Stimulated activated CD8-positive, alpha-beta memory T cell treated with anti-CD3 and anti-CD28 coated beads, Interleukin-4, amount 100 ng/mL, for 1 hour (primary cell): ENCODE results near the gene ATP6V0B.

ENCODE experiments used
- DNase-seq, 2 donors: peaks; one replicate each; pipeline ENCODE4 v3.0.0-alpha.2; 2020; ENCODE audit warnings: low read depth in 2 of 2, low spot score in 1 of 2

The ATP6V0B gene

DNA sequence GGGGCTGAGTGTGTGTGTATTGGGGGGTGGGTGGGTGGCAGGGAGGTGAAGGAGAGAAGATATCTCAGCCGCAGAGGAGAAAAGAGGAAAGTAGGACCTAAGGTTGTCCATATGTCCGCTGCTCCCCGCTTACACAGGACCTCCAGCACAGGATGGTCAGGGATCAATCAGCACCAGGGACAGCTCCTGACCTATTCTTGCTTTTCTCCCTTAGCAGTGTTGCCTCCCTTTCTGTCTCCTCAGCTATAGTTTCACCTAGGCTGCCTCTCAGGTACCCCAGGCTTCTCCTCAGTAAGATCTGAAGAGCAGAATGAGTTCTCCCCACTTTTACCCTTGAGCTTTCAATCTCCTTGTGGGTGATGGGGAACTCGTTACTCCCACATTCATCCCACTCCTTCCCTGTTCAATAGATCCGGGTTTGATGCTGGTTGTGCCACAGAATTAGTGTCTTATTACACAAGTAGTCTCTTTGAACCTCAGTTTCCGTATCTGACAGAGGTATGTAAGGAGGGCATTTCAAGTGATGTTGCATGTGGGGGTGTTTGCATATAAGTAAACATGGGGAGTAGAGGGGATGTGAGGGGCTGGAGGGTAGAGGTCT lies 6.3 kb upstream of the ATP6V0B start:
- no peak for DNase-seq

GRCh38 chr1:43969416-43969745 lies 5.4 kb upstream of the ATP6V0B start:
- DNase-seq: no peak

DNA sequence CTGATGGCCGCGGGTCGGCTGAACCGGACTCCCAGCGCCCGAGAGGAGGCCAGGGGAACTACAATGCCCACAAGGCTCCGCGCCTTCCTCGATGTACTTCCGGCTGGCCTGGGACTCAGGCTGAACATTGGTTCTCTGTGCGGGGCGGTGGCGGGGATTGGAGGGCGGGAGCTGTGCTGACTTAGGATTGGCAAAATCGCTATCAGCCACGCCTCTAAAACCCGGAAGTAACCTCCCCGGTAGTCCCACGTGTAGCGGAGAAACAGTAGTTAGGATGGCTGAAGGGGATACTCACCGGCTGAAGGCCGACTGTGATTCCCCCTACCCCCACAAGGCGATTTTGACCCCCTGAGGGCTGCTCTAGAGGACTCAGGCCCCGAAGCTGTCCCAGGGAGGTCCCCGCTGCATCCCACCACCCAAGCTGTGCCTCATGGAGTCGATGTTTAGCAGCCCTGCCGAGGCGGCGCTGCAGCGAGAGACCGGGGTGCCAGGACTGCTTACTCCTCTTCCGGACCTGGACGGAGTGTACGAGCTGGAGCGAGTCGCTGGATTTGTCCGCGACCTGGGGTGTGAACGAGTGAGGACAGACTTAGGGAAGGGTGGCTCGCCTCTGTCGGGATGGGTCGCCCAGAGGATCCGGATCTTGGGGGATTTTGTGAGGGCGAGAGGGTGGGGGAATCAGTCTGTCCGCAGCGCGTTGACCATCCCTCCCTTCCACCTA lies 4.9 kb upstream of the ATP6V0B start, which contains the start of gene DPH2:
TSS of gene DPH2 (plus strand) at position 265 of the 721 bp plus-strand sequence. CDS start at position 431, 166 bp downstream.
- peak; percentile 81 to 90 for DNase-seq

- DNase-seq: no peak
These were observed 4.3 kb upstream of the ATP6V0B start for GRCh38 chr1:43970502-43970901.

GRCh38 chr1:43970911-43971310 lies 3.8 kb upstream of the ATP6V0B start:
- DNase-seq: no peak

GRCh38 chr1:43971336-43971980 lies 3.3 kb upstream of the ATP6V0B start:
- no peak for DNase-seq

- no peak for DNase-seq
These were observed 748 bp upstream of the ATP6V0B start for GRCh38 chr1:43973981-43974442.

DNA sequence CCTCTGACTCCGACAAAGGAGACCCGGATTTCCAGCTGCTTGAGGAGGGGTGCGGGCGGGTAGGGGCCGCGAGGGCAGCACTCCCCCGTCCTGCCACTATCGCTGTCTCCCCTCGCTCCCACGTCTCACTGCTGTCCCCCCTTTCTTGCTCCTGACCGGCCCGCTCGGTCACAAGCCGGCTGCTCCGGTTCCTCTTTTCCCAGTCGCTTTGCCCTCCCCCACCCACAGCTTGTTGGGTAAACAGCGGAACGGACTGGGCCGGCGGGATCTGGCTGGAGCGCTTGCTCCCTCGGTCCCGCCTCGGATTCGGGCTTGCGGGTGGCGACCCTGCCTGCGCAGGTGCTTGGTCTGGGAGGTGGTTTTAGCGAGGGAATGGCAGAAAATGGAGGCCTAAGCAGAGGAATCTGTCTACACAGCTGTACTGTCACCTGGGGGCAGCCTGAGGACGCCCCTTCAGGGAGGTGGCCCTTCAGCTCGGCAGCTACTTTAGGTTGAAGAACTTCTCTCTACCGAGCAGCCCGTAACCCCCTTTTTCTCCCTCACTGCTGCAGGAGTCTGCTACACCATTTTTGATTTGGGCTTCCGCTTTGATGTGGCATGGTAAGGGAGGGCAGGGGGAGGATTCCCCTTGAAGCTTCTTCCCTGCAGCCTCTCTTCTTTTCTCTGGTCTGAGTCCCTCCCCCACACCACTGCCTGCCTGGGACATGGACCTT lies 645 bp downstream of the ATP6V0B start:
- DNase-seq: no peak

DNA sequence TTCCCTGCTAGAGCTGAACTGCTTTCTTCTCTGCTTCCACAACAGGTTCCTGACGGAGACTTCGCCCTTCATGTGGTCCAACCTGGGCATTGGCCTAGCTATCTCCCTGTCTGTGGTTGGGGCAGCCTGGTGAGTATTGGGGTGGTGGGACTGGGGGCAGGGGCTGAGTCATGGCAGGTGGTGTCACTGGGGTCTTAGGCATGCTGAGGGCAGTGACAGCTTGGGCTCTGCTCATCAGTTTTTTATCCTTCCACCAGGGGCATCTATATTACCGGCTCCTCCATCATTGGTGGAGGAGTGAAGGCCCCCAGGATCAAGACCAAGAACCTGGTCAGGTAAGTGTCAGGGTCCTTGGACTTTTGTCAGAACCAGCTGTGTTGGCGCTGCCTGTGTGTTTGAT lies 1.3 kb downstream of the ATP6V0B start:
- no peak for DNase-seq

GRCh38 chr1:43976890-43977289 lies 2.1 kb downstream of the ATP6V0B start:
- no peak for DNase-seq

DNA sequence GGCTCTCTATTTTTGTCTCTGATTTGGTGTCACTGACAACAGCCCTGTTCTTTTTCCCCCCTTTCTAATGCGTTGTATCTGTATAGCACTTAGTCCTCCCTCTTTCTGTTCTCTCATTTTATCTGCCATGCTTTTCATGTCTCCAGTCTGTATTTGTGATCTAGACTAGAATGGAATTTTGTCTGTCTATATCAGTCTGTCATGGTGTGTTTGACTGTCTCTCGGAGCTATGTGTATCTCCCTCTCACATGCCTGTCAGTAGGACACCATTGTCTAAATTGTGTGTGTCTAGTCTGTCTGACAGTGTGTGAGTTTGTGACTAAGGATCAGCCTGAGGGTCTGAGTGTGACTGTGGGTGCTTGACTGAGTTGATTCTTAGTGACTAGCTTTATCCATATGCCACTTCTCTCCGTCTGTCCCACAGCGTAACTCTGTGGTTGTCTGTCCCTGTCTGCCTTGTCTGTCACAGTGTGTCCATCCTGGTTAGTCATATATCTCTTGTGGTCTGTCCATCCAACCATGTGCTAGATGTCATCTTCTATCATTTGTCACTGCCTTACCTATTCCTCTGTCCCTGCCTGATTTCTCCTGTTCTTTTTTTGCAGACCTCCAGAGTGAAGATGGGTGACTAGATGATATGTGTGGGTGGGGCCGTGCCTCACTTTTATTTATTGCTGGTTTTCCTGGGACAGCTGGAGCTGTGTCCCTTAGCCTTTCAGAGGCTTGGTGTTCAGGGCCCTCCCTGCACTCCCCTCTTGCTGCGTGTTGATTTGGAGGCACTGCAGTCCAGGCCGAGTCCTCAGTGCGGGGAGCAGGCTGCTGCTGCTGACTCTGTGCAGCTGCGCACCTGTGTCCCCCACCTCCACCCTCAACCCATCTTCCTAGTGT lies 2.9 kb downstream of the ATP6V0B start:
- DNase-seq: no peak

GRCh38 chr1:43978264-43978550 lies 3.4 kb downstream of the ATP6V0B start:
- DNase-seq: no peak

GRCh38 chr1:43978551-43979260 lies 3.9 kb downstream of the ATP6V0B start, which contains the start of gene B4GALT2:
Gene B4GALT2, plus strand, starts transcription at chr1:43979210. Its CDS starts 1,951 bp downstream, at chr1:43981161.
- DNase-seq: no peak

DNA sequence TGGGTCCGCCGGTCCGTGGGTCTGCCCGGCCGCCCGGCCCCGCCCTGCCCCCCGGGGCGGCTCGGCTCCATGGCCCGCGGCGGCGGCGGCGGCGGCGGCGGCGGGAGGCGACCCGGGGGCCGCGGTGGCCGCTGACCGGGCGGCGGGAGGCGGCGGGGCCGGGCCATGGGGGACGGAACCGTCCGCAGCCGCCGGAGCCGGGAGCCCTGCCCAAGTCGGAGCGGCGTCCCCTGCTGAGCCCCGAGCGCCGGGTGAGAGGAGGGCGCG lies 4.4 kb downstream of the ATP6V0B start:
- DNase-seq: no peak

GRCh38 chr1:43979528-43980254 lies 4.9 kb downstream of the ATP6V0B start:
- no peak for DNase-seq

DNA sequence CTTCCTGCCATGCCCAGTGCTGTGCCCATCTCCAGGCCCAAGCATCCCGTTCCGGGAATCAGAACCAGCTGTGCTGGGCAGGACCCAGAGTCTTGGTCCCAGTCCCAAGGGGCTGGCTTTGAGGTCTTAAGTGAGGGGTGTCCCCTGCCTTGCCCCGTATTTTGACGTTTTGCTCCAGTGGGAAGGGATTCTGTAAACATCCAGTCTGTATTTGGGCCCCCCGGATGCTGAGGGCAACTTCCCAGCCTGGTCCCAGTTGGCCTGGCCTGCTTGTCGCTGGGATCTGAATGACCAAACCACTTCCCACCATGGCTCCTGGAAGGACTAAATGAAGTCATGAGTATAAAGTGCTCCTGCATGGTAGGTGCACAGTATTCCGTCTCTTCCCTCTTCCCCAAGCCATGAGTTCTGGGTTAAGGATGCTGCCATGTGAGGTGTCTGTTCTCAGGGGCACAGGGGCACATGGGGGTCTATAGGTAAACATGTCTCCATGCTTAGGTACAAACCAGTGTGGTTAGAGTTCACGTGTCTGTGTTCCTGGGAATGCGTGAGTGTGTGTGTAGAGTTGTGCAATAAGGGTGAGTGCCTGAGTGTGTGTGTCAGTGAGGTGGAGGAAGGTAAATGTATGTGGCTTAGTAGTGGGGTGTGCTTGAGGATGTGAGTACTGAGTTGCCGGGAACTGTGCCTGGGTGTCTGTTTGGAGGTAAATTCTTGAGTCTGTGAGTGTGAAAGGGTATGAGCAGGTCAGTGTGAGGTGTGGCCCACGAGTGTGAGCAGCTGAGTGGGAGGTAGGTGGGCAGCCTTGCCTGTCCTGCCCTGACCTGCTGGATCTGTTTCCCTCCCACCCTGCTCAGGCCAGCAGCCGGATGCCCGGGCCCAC lies 5.7 kb downstream of the ATP6V0B start:
- no peak for DNase-seq

DNA sequence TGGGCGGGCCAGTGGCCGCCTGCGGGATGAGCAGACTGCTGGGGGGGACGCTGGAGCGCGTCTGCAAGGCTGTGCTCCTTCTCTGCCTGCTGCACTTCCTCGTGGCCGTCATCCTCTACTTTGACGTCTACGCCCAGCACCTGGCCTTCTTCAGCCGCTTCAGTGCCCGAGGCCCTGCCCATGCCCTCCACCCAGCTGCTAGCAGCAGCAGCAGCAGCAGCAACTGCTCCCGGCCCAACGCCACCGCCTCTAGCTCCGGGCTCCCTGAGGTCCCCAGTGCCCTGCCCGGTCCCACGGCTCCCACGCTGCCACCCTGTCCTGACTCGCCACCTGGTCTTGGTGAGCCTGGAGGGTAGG lies 6.4 kb downstream of the ATP6V0B start:
- DNase-seq: no peak

DNA sequence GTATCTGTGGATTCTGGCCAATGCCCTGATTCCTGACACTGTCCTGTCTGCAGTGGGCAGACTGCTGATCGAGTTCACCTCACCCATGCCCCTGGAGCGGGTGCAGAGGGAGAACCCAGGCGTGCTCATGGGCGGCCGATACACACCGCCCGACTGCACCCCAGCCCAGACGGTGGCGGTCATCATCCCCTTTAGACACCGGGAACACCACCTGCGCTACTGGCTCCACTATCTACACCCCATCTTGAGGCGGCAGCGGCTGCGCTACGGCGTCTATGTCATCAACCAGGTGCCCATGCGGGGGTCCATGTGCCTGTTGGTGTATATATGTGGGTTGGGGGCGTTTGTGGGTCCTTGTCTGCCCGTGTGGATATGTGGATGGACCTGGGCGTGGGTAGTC lies 6.9 kb downstream of the ATP6V0B start:
- no peak for DNase-seq

DNA sequence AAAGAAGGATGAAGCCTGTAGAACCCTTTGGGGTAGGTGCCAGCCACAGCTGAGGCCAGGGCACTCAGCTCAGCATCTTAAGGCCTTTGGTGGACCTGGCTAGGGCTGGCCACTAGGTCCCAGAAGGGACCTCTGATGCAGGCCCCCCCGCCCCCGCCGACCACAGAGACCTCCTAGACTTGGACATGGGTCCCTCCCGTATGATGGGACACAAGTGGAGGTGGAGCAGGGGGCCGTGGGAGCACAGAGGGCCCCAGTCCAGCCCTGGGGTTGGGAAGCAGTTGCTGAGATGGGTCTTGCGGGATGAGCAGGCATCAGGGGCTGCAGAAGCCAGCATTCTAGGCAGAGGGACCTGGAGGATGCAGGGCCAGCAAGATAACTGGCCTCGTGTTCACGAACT lies 7.5 kb downstream of the ATP6V0B start:
- DNase-seq: no peak
